HEK293 (cell line): Measurements from ENCODE around the gene ALDH7A1.
A peak's percentile ranks its signal among the peaks of the same experiment; 100 is the strongest.

Source experiments
- ATF2 ChIP-seq: fragments of 450-650 bp; formaldehyde crosslinking; IDR thresholded peaks from 2 replicates; pipeline ENCODE4 v1.5.1; 2016; ENCODE audit warnings: missing biosample characterization, missing genetic modification characterization, low read depth
- BCL11B ChIP-seq: fragments of 450-650 bp; formaldehyde crosslinking; IDR thresholded peaks from 2 replicates; pipeline ENCODE4 v1.5.1; 2016; ENCODE audit warnings: low read depth, missing biosample characterization, missing genetic modification characterization
- KLF1 ChIP-seq: fragments of 450-650 bp; formaldehyde crosslinking; IDR thresholded peaks from 2 replicates; pipeline ENCODE4 v1.5.1; 2016; ENCODE audit warnings: missing biosample characterization, missing genetic modification characterization
- MYNN ChIP-seq: fragments of 450-650 bp; formaldehyde crosslinking; IDR thresholded peaks from 2 replicates; pipeline ENCODE4 v1.5.1; 2016; ENCODE audit warnings: missing biosample characterization, missing genetic modification characterization, borderline replicate concordance
- PRDM4 ChIP-seq: fragments of 450-650 bp; formaldehyde crosslinking; IDR thresholded peaks from 2 replicates; pipeline ENCODE4 v1.5.1; 2017; ENCODE audit warnings: missing biosample characterization, missing genetic modification characterization
- RBAK ChIP-seq: fragments of 450-650 bp; formaldehyde crosslinking; IDR thresholded peaks from 2 replicates; pipeline ENCODE4 v1.5.1; 2016; ENCODE audit warnings: missing biosample characterization, missing genetic modification characterization
- ZBTB26 ChIP-seq: fragments of 450-650 bp; formaldehyde crosslinking; optimal IDR thresholded peaks from 2 replicates; pipeline ENCODE3; 2016; ENCODE audit warnings: missing biosample characterization, mild to moderate bottlenecking, missing genetic modification characterization
- ZEB2 ChIP-seq: fragments of 450-650 bp; formaldehyde crosslinking; IDR thresholded peaks from 2 replicates; pipeline ENCODE4 v1.5.1; 2016; ENCODE audit warnings: missing biosample characterization, missing genetic modification characterization
- ZFP3 ChIP-seq: fragments of 450-650 bp; formaldehyde crosslinking; IDR thresholded peaks from 2 replicates; pipeline ENCODE4 v1.5.1; 2016; ENCODE audit warnings: low read depth, missing biosample characterization, missing genetic modification characterization
- ZNF133 ChIP-seq: fragments of 450-650 bp; formaldehyde crosslinking; IDR thresholded peaks from 2 replicates; pipeline ENCODE4 v1.5.1; 2016; ENCODE audit warnings: missing biosample characterization, missing genetic modification characterization
- ZNF174 ChIP-seq: fragments of 450-650 bp; formaldehyde crosslinking; IDR thresholded peaks from 2 replicates; pipeline ENCODE4 v1.5.0; 2017; ENCODE audit warnings: missing biosample characterization, mild to moderate bottlenecking, missing genetic modification characterization
- ZNF175 ChIP-seq: fragments of 450-650 bp; formaldehyde crosslinking; IDR thresholded peaks from 2 replicates; pipeline ENCODE4 v1.5.1; 2016; ENCODE audit warnings: missing biosample characterization, missing genetic modification characterization
- ZNF24 ChIP-seq: fragments of 450-650 bp; formaldehyde crosslinking; IDR thresholded peaks from 2 replicates; pipeline ENCODE4 v1.5.1; 2016; ENCODE audit warnings: missing biosample characterization, missing genetic modification characterization
- ZNF248 ChIP-seq: fragments of 450-650 bp; formaldehyde crosslinking; IDR thresholded peaks from 2 replicates; pipeline ENCODE4 v1.5.1; 2017; ENCODE audit warnings: missing biosample characterization, missing genetic modification characterization
- ZNF266 ChIP-seq: fragments of 450-650 bp; formaldehyde crosslinking; IDR thresholded peaks from 2 replicates; pipeline ENCODE4 v1.5.1; 2016; ENCODE audit warnings: missing biosample characterization, missing genetic modification characterization, low read depth
- ZNF350 ChIP-seq: fragments of 450-650 bp; formaldehyde crosslinking; IDR thresholded peaks from 2 replicates; pipeline ENCODE4 v1.5.0; 2017; ENCODE audit warnings: missing biosample characterization, mild to moderate bottlenecking, missing genetic modification characterization
- ZNF416 ChIP-seq: fragments of 450-650 bp; formaldehyde crosslinking; IDR thresholded peaks from 2 replicates; pipeline ENCODE4 v1.5.1; 2016; ENCODE audit warnings: missing biosample characterization, missing genetic modification characterization
- ZNF426 ChIP-seq: fragments of 450-650 bp; formaldehyde crosslinking; IDR thresholded peaks from 2 replicates; pipeline ENCODE4 v1.5.1; 2017; ENCODE audit warnings: missing biosample characterization, missing genetic modification characterization, mild to moderate bottlenecking, inconsistent platforms, moderate library complexity
- ZNF433 ChIP-seq: fragments of 450-650 bp; formaldehyde crosslinking; IDR thresholded peaks from 2 replicates; pipeline ENCODE4 v1.5.1; 2016; ENCODE audit warnings: missing biosample characterization, missing genetic modification characterization, low read depth
- ZNF501 ChIP-seq: fragments of 450-650 bp; formaldehyde crosslinking; IDR thresholded peaks from 2 replicates; pipeline ENCODE4 v1.5.1; 2016; ENCODE audit warnings: missing biosample characterization, missing genetic modification characterization
- ZNF514 ChIP-seq: fragments of 450-650 bp; formaldehyde crosslinking; IDR thresholded peaks from 2 replicates; pipeline ENCODE4 v1.5.1; 2016; ENCODE audit warnings: missing biosample characterization, missing genetic modification characterization
- ZNF521 ChIP-seq: fragments of 450-650 bp; formaldehyde crosslinking; IDR thresholded peaks from 2 replicates; pipeline ENCODE4 v1.5.1; 2017; ENCODE audit warnings: missing biosample characterization, mild to moderate bottlenecking, missing genetic modification characterization
- ZNF585B ChIP-seq: fragments of 450-650 bp; formaldehyde crosslinking; IDR thresholded peaks from 2 replicates; pipeline ENCODE4 v1.5.1; 2016; ENCODE audit warnings: missing biosample characterization, missing genetic modification characterization
- ZNF600 ChIP-seq: fragments of 450-650 bp; formaldehyde crosslinking; IDR thresholded peaks from 2 replicates; pipeline ENCODE4 v1.5.1; 2016; ENCODE audit warnings: missing biosample characterization, missing genetic modification characterization
- ZNF621 ChIP-seq: fragments of 450-650 bp; formaldehyde crosslinking; IDR thresholded peaks from 2 replicates; pipeline ENCODE4 v1.5.1; 2017; ENCODE audit warnings: missing biosample characterization, missing genetic modification characterization
- ZNF747 ChIP-seq: fragments of 450-650 bp; formaldehyde crosslinking; IDR thresholded peaks from 2 replicates; pipeline ENCODE4 v1.5.1; 2016; ENCODE audit warnings: missing biosample characterization, missing genetic modification characterization
- ZNF768 ChIP-seq: fragments of 450-650 bp; formaldehyde crosslinking; IDR thresholded peaks from 2 replicates; pipeline ENCODE4 v1.5.1; 2018; ENCODE audit warnings: missing biosample characterization, mild to moderate bottlenecking, missing genetic modification characterization
- ZNF776 ChIP-seq: fragments of 450-650 bp; formaldehyde crosslinking; IDR thresholded peaks from 2 replicates; pipeline ENCODE4 v1.5.0; 2017; ENCODE audit warnings: missing biosample characterization, missing genetic modification characterization, borderline replicate concordance
- ZSCAN16 ChIP-seq: fragments of 450-650 bp; formaldehyde crosslinking; IDR thresholded peaks from 2 replicates; pipeline ENCODE4 v1.5.1; 2016; ENCODE audit warnings: missing biosample characterization, missing genetic modification characterization
- ZXDB ChIP-seq: fragments of 450-650 bp; formaldehyde crosslinking; IDR thresholded peaks from 2 replicates; pipeline ENCODE4 v1.5.1; 2016; ENCODE audit warnings: missing biosample characterization, missing genetic modification characterization
- TF ChIP-seq, protein P1 (sequence below): fragments of 450-650 bp; formaldehyde crosslinking; IDR thresholded peaks from 2 replicates; pipeline ENCODE4 v1.5.1; 2016; ENCODE audit warnings: missing biosample characterization, missing genetic modification characterization, borderline replicate concordance

The ALDH7A1 gene

GRCh38 chr5:126594748-126595485 lies at the start of gene ALDH7A1 (continued):
- no peak for TF ChIP-seq ATF2 (tag by site-specific recombination)
- no peak for TF ChIP-seq PRDM4 (tag by site-specific recombination)
- no peak for TF ChIP-seq ZFP3
- no peak for TF ChIP-seq ZNF266
- TF ChIP-seq ZNF514 (tag by site-specific recombination) = no peak
- TF ChIP-seq ZNF350 (tag by site-specific recombination) = no peak
- TF ChIP-seq ZBTB26 (tag by site-specific recombination) = peak; percentile 84
- TF ChIP-seq ZNF175 (tag by site-specific recombination) = no peak
- TF ChIP-seq ZNF585B (tag by site-specific recombination) = no peak
- no peak for TF ChIP-seq ZNF248 (tag by site-specific recombination)
- 0 out of 2 replicates have a peak, but pooled peaks have one; percentile 37 for TF ChIP-seq ZNF24 (tag by site-specific recombination)
- no peak for TF ChIP-seq ZNF426 (tag by site-specific recombination)
- no peak for TF ChIP-seq ZNF747 (tag by site-specific recombination)
- TF ChIP-seq BCL11B = peak; percentile 66
- TF ChIP-seq ZNF174 (tag by site-specific recombination) = no peak
- no peak for TF ChIP-seq ZSCAN16 (tag by site-specific recombination)
- TF ChIP-seq ZNF133 (tag by site-specific recombination) = no peak
- TF ChIP-seq ZNF501 (tag by site-specific recombination) = peak; percentile 94
- peak; percentile 90 for TF ChIP-seq ZXDB
- no peak for TF ChIP-seq MYNN (tag by site-specific recombination)
- TF ChIP-seq ZNF433 (tag by site-specific recombination) = no peak
- TF ChIP-seq ZEB2 (tag by site-specific recombination) = peak; percentile 74
- TF ChIP-seq, protein P1, sequence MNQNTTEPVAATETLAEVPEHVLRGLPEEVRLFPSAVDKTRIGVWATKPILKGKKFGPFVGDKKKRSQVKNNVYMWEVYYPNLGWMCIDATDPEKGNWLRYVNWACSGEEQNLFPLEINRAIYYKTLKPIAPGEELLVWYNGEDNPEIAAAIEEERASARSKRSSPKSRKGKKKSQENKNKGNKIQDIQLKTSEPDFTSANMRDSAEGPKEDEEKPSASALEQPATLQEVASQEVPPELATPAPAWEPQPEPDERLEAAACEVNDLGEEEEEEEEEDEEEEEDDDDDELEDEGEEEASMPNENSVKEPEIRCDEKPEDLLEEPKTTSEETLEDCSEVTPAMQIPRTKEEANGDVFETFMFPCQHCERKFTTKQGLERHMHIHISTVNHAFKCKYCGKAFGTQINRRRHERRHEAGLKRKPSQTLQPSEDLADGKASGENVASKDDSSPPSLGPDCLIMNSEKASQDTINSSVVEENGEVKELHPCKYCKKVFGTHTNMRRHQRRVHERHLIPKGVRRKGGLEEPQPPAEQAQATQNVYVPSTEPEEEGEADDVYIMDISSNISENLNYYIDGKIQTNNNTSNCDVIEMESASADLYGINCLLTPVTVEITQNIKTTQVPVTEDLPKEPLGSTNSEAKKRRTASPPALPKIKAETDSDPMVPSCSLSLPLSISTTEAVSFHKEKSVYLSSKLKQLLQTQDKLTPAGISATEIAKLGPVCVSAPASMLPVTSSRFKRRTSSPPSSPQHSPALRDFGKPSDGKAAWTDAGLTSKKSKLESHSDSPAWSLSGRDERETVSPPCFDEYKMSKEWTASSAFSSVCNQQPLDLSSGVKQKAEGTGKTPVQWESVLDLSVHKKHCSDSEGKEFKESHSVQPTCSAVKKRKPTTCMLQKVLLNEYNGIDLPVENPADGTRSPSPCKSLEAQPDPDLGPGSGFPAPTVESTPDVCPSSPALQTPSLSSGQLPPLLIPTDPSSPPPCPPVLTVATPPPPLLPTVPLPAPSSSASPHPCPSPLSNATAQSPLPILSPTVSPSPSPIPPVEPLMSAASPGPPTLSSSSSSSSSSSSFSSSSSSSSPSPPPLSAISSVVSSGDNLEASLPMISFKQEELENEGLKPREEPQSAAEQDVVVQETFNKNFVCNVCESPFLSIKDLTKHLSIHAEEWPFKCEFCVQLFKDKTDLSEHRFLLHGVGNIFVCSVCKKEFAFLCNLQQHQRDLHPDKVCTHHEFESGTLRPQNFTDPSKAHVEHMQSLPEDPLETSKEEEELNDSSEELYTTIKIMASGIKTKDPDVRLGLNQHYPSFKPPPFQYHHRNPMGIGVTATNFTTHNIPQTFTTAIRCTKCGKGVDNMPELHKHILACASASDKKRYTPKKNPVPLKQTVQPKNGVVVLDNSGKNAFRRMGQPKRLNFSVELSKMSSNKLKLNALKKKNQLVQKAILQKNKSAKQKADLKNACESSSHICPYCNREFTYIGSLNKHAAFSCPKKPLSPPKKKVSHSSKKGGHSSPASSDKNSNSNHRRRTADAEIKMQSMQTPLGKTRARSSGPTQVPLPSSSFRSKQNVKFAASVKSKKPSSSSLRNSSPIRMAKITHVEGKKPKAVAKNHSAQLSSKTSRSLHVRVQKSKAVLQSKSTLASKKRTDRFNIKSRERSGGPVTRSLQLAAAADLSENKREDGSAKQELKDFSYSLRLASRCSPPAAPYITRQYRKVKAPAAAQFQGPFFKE (tag by site-specific recombination) = no peak
- no peak for TF ChIP-seq ZNF776 (tag by site-specific recombination)
- TF ChIP-seq ZNF416 (tag by site-specific recombination) = no peak
- peak; percentile 84 for TF ChIP-seq KLF1 (tag by site-specific recombination)
- TF ChIP-seq ZNF600 (tag by site-specific recombination) = peak; percentile 26; the same call in 1 of the 2 replicates
- TF ChIP-seq ZNF521 (tag by site-specific recombination) = no peak
- TF ChIP-seq ZNF768 (tag by site-specific recombination) = peak; percentile 85; the same call in 1 of the 2 replicates
- TF ChIP-seq RBAK (tag by site-specific recombination) = no peak
- TF ChIP-seq ZNF621 = no peak
